SK-N-SH (cell line): Measurements from ENCODE around the gene KIF13A. TPM values are rescaled to one million over a fixed set of nuclear protein-coding genes. Genes with fewer than 3 reads are reported as not detected.

Experiments used
- CTCF ChIA-PET: fragments of 300-600, 350-600 bp; formaldehyde crosslinking; extraction: SDS; loops from one replicate; lab custom pipeline; 2021; lab: Yijun Ruan, JAX
- POLR2A ChIA-PET: fragments of 350-600 bp; sonication (Branson Sonifier 250); formaldehyde crosslinking; extraction: SDS; loops from one replicate; lab custom pipeline; 2020; ENCODE audit warnings: antibody characterized with exemption, inconsistent platforms; lab: Yijun Ruan, JAX
- DNase-seq: peaks from one replicate; pipeline ENCODE4 v3.0.0; 2012
- H2AFZ ChIP-seq: fragments of 200-600 bp; sonication (generic); 2 replicates; pipeline ENCODE4 v1.8.1; 2016; ENCODE audit warnings: antibody characterized with exemption, mild to moderate bottlenecking, low read depth
- H3F3A ChIP-seq: fragments of 200-600 bp; sonication (generic); replicated peaks from 2 replicates; pipeline ENCODE3; 2016; ENCODE audit warnings: antibody characterized with exemption, mild to moderate bottlenecking; ENCODE audit not compliant: insufficient read depth
- H3K27ac ChIP-seq, 2 experiments: fragments of 200-500 bp in 1 of 2; fragments of 200-600 bp in 1 of 2; sonication (Bioruptor generic) in 1 of 2; sonication (generic), shearing (Covaris generic) in 1 of 2; 2 replicates each; pipeline versions ENCODE4 v1.5.1 to v1.6.1; 2014 to 2016; ENCODE audit warnings: low read depth in 2 of 2, inconsistent platforms in 1 of 2, low read length in 1 of 2, mild to moderate bottlenecking in 1 of 2, mixed read lengths in 1 of 2
- H3K27me3 ChIP-seq: fragments of 200-600 bp; sonication (generic), shearing (Covaris generic); 2 replicates; pipeline ENCODE4 v1.6.1; 2016; ENCODE audit warnings: mixed run types; ENCODE audit not compliant: insufficient read depth
- H3K36me3 ChIP-seq, 2 experiments: fragments of 200-500 bp in 1 of 2; fragments of 200-600 bp in 1 of 2; sonication (Bioruptor generic) in 1 of 2; sonication (generic) in 1 of 2; replicated peaks in 1 of 2; 2 replicates each; pipeline versions ENCODE3 to v1.5.1; 2014 to 2016; ENCODE audit warnings: low read length in 1 of 2, mild to moderate bottlenecking in 1 of 2; ENCODE audit not compliant: insufficient read depth in 2 of 2, control insufficient read depth in 1 of 2
- H3K4me1 ChIP-seq, 2 experiments: fragments of 200-500 bp in 1 of 2; fragments of 200-600 bp in 1 of 2; sonication (Bioruptor generic) in 1 of 2; sonication (generic), shearing (Covaris generic) in 1 of 2; 2 replicates each; pipeline versions ENCODE4 v1.5.1 to v1.6.1; 2014 to 2016; ENCODE audit warnings: low read depth in 1 of 2, low read length in 1 of 2, mixed run types in 1 of 2; ENCODE audit not compliant: insufficient read depth in 2 of 2, control insufficient read depth in 1 of 2
- H3K4me2 ChIP-seq: fragments of 200-600 bp; sonication (generic), shearing (Covaris generic); 2 replicates; pipeline ENCODE4 v1.6.1; 2017; ENCODE audit warnings: mixed run types
- H3K4me3 ChIP-seq, 2 experiments: fragments of 200-500 bp in 1 of 2; fragments of 200-600 bp in 1 of 2; sonication (Bioruptor generic) in 1 of 2; sonication (generic), shearing (Covaris generic) in 1 of 2; 2 replicates each; pipeline versions ENCODE4 v1.5.1 to v1.8.1; 2014 to 2016; ENCODE audit warnings: low read depth in 2 of 2, inconsistent platforms in 1 of 2, low read length in 1 of 2, mild to moderate bottlenecking in 1 of 2, mixed read lengths in 1 of 2, moderate library complexity in 1 of 2
- H3K79me2 ChIP-seq: fragments of 200-600 bp; sonication (generic); 2 replicates; pipeline ENCODE4 v1.8.1; 2017; ENCODE audit warnings: mild to moderate bottlenecking; ENCODE audit not compliant: insufficient read depth
- H3K9ac ChIP-seq: fragments of 200-600 bp; sonication (generic); 2 replicates; pipeline ENCODE4 v1.6.1; 2017; ENCODE audit warnings: mixed run types
- H3K9me2 ChIP-seq: fragments of 200-600 bp; sonication (generic); 2 replicates; pipeline ENCODE4 v1.6.1; 2017; ENCODE audit warnings: mixed run types
- H3K9me3 ChIP-seq: fragments of 200-600 bp; sonication (generic); 2 replicates; pipeline ENCODE4 v1.6.1; 2017; ENCODE audit warnings: mixed run types, mild to moderate bottlenecking, moderate library complexity
- H4K20me1 ChIP-seq: fragments of 200-600 bp; sonication (generic); 2 replicates; pipeline ENCODE4 v1.6.1; 2017; ENCODE audit warnings: mild to moderate bottlenecking, mixed run types; ENCODE audit not compliant: insufficient read depth
- CHD2 ChIP-seq: fragments of 150-350 bp; IDR thresholded peaks from 2 replicates; pipeline ENCODE4 v1.6.1; 2018; ENCODE audit warnings: low read length; ENCODE audit not compliant: partially characterized antibody
- CTCF ChIP-seq: fragments of 200-600 bp; sonication (generic); IDR thresholded peaks from 2 replicates; pipeline ENCODE4 v1.6.1; 2017; ENCODE audit warnings: antibody characterized with exemption, mild to moderate bottlenecking, moderate library complexity
- ELF1 ChIP-seq: IDR thresholded peaks from 2 replicates; pipeline ENCODE4 v1.4.0; 2012
- FOXM1 ChIP-seq: IDR thresholded peaks from 2 replicates; pipeline ENCODE4 v1.4.0; 2012; ENCODE audit warnings: low read depth, mild to moderate bottlenecking
- MAX ChIP-seq: IDR thresholded peaks from 2 replicates; pipeline ENCODE4 v1.4.0; 2012; ENCODE audit warnings: low read depth
- MEF2A ChIP-seq: IDR thresholded peaks from 2 replicates; pipeline ENCODE4 v1.4.0; 2012; ENCODE audit warnings: low read depth, borderline replicate concordance
- MXI1 ChIP-seq: IDR thresholded peaks from 2 replicates; pipeline ENCODE4 v1.6.1; 2012; ENCODE audit warnings: mild to moderate bottlenecking, low read depth, low read length, improper control_type of control experiment
- PBX3 ChIP-seq: IDR thresholded peaks from 2 replicates; pipeline ENCODE4; 2012
- POLR2AphosphoS5 ChIP-seq: IDR thresholded peaks from 2 replicates; pipeline ENCODE4 v1.6.1; 2012; ENCODE audit warnings: low read depth, low read length
- RCOR1 ChIP-seq: fragments of 150-350 bp; IDR thresholded peaks from 2 replicates; pipeline ENCODE4 v1.6.1; 2017; ENCODE audit warnings: antibody characterized with exemption, low read length
- REST ChIP-seq: IDR thresholded peaks from 2 replicates; pipeline ENCODE4 v1.6.1; 2012; ENCODE audit warnings: mild to moderate bottlenecking, low read depth, low read length, moderate library complexity
- RFX5 ChIP-seq: IDR thresholded peaks from 2 replicates; pipeline ENCODE4 v1.6.1; 2012; ENCODE audit warnings: mild to moderate bottlenecking, improper control_type of control experiment, low read length
- WGBS: methylation state at CpG from one replicate; pipeline ENCODE4 v1.1.6; 2017; ENCODE audit warnings: low lambda C conversion rate; 5-methylcytosine and 5-hydroxymethylcytosine counted together
- polyA plus RNA-seq, 3 experiments: library from polyadenylated mRNA; depleted of rRNA; stranded (reverse); fragments of >200 nt; gene quantifications; 2 replicates each; pipeline ENCODE4 v1.2.3, GENCODE V29; 2012

KIF13A gene
- polyA plus RNA-seq, 1 of the 3 experiments (the other 2 are of a cell fraction), result 18.2 TPM

GRCh38 chr6:17712576-17712975 is 274.9 kb downstream of the KIF13A start:
- TF ChIP-seq MAX, result no peak
- TF ChIP-seq CHD2, result no peak
- TF ChIP-seq RCOR1, result no peak
- TF ChIP-seq REST, result no peak
- TF ChIP-seq ELF1, result no peak
- TF ChIP-seq MXI1, result no peak
- no peak for TF ChIP-seq RFX5
- no peak for TF ChIP-seq FOXM1
- TF ChIP-seq PBX3, result no peak
- TF ChIP-seq CTCF, result no peak
- TF ChIP-seq MEF2A, result no peak
- TF ChIP-seq POLR2AphosphoS5, result no peak
- TF ChIP-seq, all 33 proteins: peak for 0
- Histone ChIP-seq H3K9ac (no peak overlapping the region), H3K4me2 (no peak overlapping the region), H3K79me2 (no peaks in the 10 kb centered on the region), H3K4me1 (peaks cover 0 to 17% of the 10 kb centered on the region in 2 experiments; a peak in 2 of 4 replicates), H3F3A (peaks cover 20% of the 10 kb centered on the region), H4K20me1 (no peaks in the 10 kb centered on the region), H3K27me3 (no peaks in the 10 kb centered on the region), H2AFZ (peak overlapping the region; percentile 63; the same call in 1 of the 2 replicates), H3K9me3 (no peaks in the 10 kb centered on the region), H3K36me3 (no peaks in the 10 kb centered on the region), H3K27ac (no peak overlapping the region), H3K9me2 (no peaks in the 10 kb centered on the region), H3K4me3 (no peak overlapping the region)
- ChIA-PET POLR2A (interaction anchor here (0.7 kb wide), 1 partner anchor 112 kb away, joined by 3 read pairs; the partner anchor contains the start of gene FAM8A1), CTCF (interaction anchor here (0.5 kb wide), 1 partner anchor 230 kb away, joined by 3 read pairs; no protein-coding TSS in a partner anchor)
- DNase-seq, result no peak
- 45% methylated on average over 1 of the region's 1 CpG for WGBS
